Brain microvascular endothelial cell (primary cell): ENCODE data around the gene HTR3E.
"Not testable (repeated sequence)": the region's sequence is repeated elsewhere in the genome, so short reads cannot be mapped to it uniquely, and the experiment has no call there.

ENCODE experiments used
- DNase-seq: peaks from one replicate; pipeline ENCODE4 v3.0.0-alpha.2; 2020
- H3K27ac ChIP-seq: fragments of 250-450 bp; sonication (Bioruptor Pico); 2 replicates; pipeline ENCODE4 v1.5.1; 2020; ENCODE audit warnings: mild to moderate bottlenecking, moderate library complexity
- H3K27me3 ChIP-seq: fragments of 250-450 bp; sonication (Bioruptor Pico); replicated peaks from 2 replicates; pipeline ENCODE4 v1.5.1; 2020; ENCODE audit warnings: mild to moderate bottlenecking
- H3K36me3 ChIP-seq: fragments of 250-450 bp; sonication (Bioruptor Pico); replicated peaks from 2 replicates; pipeline ENCODE4 v1.5.1; 2020; ENCODE audit warnings: mild to moderate bottlenecking
- H3K4me3 ChIP-seq: 2 replicates; pipeline ENCODE4 v1.5.1; 2011; ENCODE audit warnings: low read depth, mild to moderate bottlenecking, control low read depth, low read length, moderate library complexity
- in situ Hi-C: cut with HindIII; loops from 2 replicates; pipeline ENCODE4 v1.10.0; 2017; ENCODE audit warnings: low sequenced_read_pairs, low pct_ligation_motif_present
- TF ChIP-seq, protein P1 (sequence below): IDR thresholded peaks from 2 replicates; pipeline ENCODE4 v1.5.1; 2011; ENCODE audit warnings: low read depth, mild to moderate bottlenecking, moderate library complexity, low read length, control low read depth, inconsistent platforms; ENCODE audit errors: missing control alignments

The HTR3E gene

DNA sequence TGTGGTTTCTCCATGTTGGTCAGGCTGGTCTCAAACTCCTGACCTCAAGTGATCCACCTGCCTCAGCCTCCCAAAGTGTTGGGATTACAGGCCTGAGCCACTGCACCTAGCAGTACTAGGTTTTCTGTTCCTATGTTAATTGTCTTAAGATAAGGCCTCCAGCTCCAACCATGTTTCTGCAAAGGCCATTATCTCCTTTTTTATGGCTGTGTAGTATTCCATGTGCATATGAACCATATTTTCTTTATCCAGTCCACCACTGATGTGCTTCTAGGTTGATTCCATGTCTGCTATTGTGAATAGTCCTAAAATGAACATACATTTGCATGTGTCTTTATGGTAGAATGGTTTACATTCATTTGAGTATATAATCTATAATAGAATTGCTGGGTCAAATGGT lies 34.2 kb upstream of the HTR3E start:
- in situ Hi-C loops = no loop called here
- Histone ChIP-seq H3K4me3 (no peak overlapping the region), H3K36me3 (no peaks in the 10 kb centered on the region), H3K27ac (no peak overlapping the region), H3K27me3 (no peaks in the 10 kb centered on the region)
- DNase-seq = no peak
- TF ChIP-seq, protein P1, sequence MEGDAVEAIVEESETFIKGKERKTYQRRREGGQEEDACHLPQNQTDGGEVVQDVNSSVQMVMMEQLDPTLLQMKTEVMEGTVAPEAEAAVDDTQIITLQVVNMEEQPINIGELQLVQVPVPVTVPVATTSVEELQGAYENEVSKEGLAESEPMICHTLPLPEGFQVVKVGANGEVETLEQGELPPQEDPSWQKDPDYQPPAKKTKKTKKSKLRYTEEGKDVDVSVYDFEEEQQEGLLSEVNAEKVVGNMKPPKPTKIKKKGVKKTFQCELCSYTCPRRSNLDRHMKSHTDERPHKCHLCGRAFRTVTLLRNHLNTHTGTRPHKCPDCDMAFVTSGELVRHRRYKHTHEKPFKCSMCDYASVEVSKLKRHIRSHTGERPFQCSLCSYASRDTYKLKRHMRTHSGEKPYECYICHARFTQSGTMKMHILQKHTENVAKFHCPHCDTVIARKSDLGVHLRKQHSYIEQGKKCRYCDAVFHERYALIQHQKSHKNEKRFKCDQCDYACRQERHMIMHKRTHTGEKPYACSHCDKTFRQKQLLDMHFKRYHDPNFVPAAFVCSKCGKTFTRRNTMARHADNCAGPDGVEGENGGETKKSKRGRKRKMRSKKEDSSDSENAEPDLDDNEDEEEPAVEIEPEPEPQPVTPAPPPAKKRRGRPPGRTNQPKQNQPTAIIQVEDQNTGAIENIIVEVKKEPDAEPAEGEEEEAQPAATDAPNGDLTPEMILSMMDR = no peak

DNA sequence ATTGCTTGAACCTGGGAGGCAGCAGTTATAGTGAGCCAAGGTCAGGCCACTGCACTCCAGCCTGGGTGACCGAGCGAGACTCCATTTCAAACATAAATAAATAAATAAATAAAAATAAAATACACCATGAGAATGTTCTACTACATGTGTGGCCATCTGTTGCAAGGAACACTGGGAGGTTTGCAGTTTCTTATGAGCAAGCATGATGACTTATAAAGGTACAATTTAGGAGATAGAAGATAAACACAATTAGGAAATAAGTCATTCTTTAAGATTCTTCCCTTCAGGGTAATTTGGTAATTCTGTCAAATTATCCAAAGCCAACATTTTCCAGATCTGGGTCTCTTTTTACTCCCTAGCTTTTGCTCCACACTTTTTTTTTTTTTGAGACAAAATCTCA lies 30.7 kb upstream of the HTR3E start:
- H3K4me3 ChIP-seq = no peak overlapping the region
- TF ChIP-seq, protein P1 = no peak
- no peak overlapping the region for H3K27ac ChIP-seq
- H3K27me3 ChIP-seq = no peaks in the 10 kb centered on the region
- no peaks in the 10 kb centered on the region for H3K36me3 ChIP-seq
- no peak for DNase-seq
- in situ Hi-C loops = no loop called here

DNA sequence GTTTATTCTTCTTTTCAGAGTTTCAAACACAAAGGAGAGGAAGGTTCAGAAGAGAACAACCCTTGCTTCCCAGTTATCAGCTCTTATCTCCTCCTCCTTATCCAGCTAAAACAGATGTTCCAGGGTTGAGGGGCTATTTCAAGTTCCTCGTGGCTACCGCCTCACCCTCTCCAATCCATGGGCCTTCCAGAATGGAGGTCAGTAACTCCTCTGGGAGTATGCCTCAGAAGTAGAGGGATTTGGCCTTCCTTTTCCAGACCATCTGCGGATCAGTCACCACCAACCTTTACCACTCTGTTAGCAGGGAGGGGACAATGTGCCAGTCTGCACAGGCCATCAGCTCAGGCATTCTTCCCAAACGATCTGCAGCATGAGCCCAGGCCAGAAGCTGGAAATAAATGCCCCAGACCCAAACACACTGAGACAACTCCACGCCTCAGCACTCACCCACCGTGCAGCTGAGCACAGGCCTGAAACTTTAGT lies 29.2 kb upstream of the HTR3E start:
- TF ChIP-seq, protein P1 = no peak
- no peak for DNase-seq
- Histone ChIP-seq H3K27me3 (no peaks in the 10 kb centered on the region), H3K27ac (no peak overlapping the region), H3K36me3 (no peaks in the 10 kb centered on the region), H3K4me3 (no peak overlapping the region)
- in situ Hi-C loops = no loop called here

DNA sequence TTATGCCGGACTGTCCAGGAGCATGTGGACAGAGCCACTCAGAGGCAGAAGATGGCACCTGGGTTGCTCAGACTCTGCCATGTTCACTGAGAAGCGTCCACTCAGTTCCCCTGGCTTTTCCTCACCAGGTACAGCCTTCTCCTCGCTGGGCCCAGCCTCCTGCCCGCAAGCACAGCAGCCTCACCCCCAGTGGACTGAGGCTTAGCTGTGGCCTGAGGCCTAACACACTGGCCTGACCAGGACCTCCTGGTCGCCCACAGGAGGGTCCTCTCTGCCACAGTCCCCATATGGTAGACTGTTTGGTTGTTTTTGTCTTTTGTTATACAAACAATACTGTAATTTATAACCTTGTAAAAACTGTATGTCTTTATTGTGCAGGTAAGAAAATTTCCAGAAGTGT lies 28.5 kb upstream of the HTR3E start:
- Histone ChIP-seq H3K36me3 (no peaks in the 10 kb centered on the region), H3K4me3 (no peak overlapping the region), H3K27me3 (no peaks in the 10 kb centered on the region), H3K27ac (no peak overlapping the region)
- in situ Hi-C loops = no loop called here
- TF ChIP-seq, protein P1 = no peak
- no peak for DNase-seq

DNA sequence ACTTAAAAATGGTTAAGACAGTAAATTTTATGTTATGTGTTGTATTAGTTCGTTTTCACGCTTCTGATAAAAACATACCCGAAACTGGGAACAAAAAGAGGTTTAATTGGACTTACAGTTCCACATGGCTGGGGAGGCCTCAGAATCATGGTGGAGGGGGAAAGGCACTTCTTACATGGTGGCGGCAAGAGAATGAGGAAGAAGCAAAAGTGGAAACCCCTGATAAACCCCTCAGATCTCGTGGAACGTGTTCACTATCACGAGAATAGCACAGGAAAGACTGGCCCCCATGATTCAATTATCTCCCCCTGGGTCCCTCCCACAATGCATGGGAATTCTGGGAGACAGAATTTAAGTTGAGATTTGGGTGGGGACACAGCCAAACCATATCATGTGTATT lies 25.7 kb upstream of the HTR3E start:
- H3K4me3 ChIP-seq, DNase-seq, H3K27ac ChIP-seq, H3K27me3 ChIP-seq, in situ Hi-C loops, H3K36me3 ChIP-seq: not testable (repeated sequence)

DNA sequence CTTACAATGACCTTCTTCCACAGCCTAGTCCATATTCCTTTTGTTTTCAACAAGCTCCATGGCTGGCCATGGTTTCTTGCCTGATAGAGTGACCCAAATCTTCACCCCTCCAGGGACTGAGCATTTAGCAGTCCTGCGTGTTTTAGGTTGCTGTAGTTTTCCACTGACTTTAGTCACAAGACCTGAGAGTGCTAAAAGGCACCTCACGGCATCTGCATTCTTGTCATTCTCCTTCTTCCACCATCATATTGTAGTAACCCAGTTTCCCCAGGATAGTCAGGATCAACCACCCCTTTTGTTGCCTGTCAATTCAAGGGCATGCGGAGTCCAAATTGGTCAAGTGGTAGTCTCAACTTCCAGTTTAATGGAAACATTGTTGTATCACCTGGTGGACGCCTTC lies 23.2 kb upstream of the HTR3E start:
- TF ChIP-seq, protein P1 = no peak
- in situ Hi-C loops = no loop called here
- Histone ChIP-seq H3K4me3 (no peak overlapping the region), H3K27ac (no peak overlapping the region), H3K27me3 (peaks cover 2% of the 10 kb centered on the region), H3K36me3 (no peaks in the 10 kb centered on the region)
- DNase-seq = no peak
